Ascending aorta (tissue), 2 donors: ENCODE measurements around the gene ATP6V0C. TPM values are rescaled to one million over a fixed set of nuclear protein-coding genes. Genes with fewer than 3 reads are reported as not detected.

Source experiments
- DNase-seq, 2 donors: peaks; one replicate each; pipeline ENCODE4 v3.0.0-alpha.2; 2019; ENCODE audit warnings: low spot score in 2 of 2
- H3K27ac ChIP-seq, 2 donors: fragments of 200-600 bp; sonication (generic); one replicate each; pipeline ENCODE4 v1.5.1; 2016 to 2017; ENCODE audit warnings: mild to moderate bottlenecking in 1 of 2
- H3K27me3 ChIP-seq: fragments of 200-600 bp; sonication (generic); one replicate; pipeline ENCODE4 v1.5.1; 2017
- H3K36me3 ChIP-seq, 2 donors: fragments of 200-600 bp; sonication (generic); one replicate each; pipeline ENCODE4 v1.5.1; 2016
- H3K4me1 ChIP-seq, 2 donors: fragments of 200-600 bp; sonication (generic); one replicate each; pipeline ENCODE4 v1.5.1; 2016 to 2017; ENCODE audit warnings: mild to moderate bottlenecking in 1 of 2
- H3K4me3 ChIP-seq, 2 donors: fragments of 200-600 bp; sonication (generic); one replicate each; pipeline ENCODE4 v1.5.1; 2016 to 2017; ENCODE audit warnings: mild to moderate bottlenecking in 1 of 2
- H3K9me3 ChIP-seq, 2 donors: fragments of 200-600 bp; sonication (generic); one replicate each; pipeline ENCODE4 v1.5.1; 2016
- intact Hi-C: fragments of 100-400 bp; cut with DNase I; formaldehyde crosslinking; loops from one replicate; pipeline ENCODE4 v1.15.1; 2023
- total RNA-seq: library from RNA; depleted of rRNA; stranded (reverse); fragments of >200 nt; gene quantifications from one replicate; pipeline ENCODE4 v1.1.0, GENCODE V29; 2016
- TF ChIP-seq, protein P1 (sequence below), 3 experiments: fragments of 200-600 bp in 2 of 3; fragments of 450-650 bp in 1 of 3; sonication (generic) in 2 of 3; IDR thresholded peaks; one replicate each; pipeline ENCODE4 v1.5.1; 2016 to 2019; ENCODE audit warnings: antibody characterized with exemption in 3 of 3, mild to moderate bottlenecking in 1 of 3, moderate library complexity in 1 of 3

Gene ATP6V0C
- total RNA-seq, 1 donor from 2014 or later = 91.9 TPM

DNA sequence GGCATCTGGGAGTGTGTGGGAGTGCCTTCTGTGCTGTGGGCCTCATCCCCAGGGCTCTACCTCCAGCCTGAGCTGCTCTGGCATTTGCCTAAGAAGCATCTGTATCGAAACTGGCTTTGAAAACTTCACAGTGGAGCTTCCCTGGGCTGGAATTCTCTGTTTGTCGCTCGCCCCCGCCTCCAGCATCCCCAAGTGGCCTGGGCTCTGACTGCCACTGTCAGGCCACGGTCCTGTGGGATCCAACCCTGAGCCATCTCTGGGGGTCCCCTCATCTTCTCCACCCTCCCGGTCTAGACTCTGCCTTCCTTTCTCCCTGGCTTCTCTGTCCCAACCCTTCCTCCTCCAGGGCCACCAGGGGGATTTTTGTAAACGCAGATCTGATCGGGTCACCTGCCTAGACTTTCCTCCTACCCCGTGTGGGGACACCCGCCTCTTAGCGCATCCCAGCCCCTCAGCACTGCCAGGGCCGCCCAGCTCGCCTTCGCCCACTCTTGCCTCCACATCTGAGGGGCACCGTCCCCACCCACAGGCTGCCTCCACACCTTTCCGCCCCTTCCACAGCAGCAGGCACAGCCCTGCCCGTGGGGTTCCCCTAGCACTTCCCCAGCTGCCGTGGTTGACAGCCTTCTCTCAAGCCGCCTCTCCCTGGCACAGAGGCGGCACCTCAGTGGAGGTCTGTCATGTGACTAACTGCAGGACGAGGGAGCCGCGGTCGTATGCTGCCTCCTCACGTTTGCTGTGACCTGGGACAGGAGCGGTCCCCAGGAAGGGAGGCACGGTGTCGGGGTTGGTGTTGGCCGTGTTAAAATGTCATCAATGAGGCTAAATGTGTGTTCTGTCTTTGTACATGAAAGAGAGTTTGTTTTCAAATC, 26.9 kb upstream of the ATP6V0C start:
- Histone ChIP-seq H3K4me1 (peaks cover 8 to 17% of the 10 kb centered on the region in 2 donors), H3K4me3 (no peak overlapping the region), H3K27me3 (no peaks in the 10 kb centered on the region), H3K27ac (no peak overlapping the region), H3K36me3 (no peaks in the 10 kb centered on the region), H3K9me3 (no peaks in the 10 kb centered on the region)
- TF ChIP-seq, protein P1, sequence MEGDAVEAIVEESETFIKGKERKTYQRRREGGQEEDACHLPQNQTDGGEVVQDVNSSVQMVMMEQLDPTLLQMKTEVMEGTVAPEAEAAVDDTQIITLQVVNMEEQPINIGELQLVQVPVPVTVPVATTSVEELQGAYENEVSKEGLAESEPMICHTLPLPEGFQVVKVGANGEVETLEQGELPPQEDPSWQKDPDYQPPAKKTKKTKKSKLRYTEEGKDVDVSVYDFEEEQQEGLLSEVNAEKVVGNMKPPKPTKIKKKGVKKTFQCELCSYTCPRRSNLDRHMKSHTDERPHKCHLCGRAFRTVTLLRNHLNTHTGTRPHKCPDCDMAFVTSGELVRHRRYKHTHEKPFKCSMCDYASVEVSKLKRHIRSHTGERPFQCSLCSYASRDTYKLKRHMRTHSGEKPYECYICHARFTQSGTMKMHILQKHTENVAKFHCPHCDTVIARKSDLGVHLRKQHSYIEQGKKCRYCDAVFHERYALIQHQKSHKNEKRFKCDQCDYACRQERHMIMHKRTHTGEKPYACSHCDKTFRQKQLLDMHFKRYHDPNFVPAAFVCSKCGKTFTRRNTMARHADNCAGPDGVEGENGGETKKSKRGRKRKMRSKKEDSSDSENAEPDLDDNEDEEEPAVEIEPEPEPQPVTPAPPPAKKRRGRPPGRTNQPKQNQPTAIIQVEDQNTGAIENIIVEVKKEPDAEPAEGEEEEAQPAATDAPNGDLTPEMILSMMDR (IDR thresholded peaks at IDR 0.05) = no peak
- intact Hi-C loops = no loop called here
- no peak for DNase-seq

DNA sequence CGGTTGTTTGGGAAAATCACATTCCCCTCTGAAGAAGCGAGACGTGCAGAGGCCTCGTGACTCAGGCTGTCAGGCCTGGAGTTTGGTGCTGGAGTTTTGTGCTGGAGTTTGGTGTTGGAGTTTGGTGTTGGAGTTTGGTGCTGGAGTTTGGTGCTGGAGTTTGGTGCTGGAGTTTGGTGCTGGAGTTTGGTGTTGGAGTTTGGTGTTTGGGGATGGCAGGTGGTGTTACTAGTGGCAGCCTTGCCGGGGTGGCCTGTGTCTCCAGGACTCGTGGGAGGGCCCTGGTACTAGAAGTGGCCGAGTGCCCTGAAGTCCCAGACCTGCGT, 26.3 kb upstream of the ATP6V0C start:
- DNase-seq = no peak
- H3K36me3 ChIP-seq = no peaks in the 10 kb centered on the region
- peaks cover 7 to 15% of the 10 kb centered on the region in 2 donors for H3K4me1 ChIP-seq
- H3K9me3 ChIP-seq = no peaks in the 10 kb centered on the region
- H3K27ac ChIP-seq = no peak overlapping the region
- intact Hi-C loops = no loop called here
- H3K27me3 ChIP-seq = no peaks in the 10 kb centered on the region
- TF ChIP-seq, protein P1 (IDR thresholded peaks at IDR 0.05) = no peak
- H3K4me3 ChIP-seq = no peak overlapping the region

DNA sequence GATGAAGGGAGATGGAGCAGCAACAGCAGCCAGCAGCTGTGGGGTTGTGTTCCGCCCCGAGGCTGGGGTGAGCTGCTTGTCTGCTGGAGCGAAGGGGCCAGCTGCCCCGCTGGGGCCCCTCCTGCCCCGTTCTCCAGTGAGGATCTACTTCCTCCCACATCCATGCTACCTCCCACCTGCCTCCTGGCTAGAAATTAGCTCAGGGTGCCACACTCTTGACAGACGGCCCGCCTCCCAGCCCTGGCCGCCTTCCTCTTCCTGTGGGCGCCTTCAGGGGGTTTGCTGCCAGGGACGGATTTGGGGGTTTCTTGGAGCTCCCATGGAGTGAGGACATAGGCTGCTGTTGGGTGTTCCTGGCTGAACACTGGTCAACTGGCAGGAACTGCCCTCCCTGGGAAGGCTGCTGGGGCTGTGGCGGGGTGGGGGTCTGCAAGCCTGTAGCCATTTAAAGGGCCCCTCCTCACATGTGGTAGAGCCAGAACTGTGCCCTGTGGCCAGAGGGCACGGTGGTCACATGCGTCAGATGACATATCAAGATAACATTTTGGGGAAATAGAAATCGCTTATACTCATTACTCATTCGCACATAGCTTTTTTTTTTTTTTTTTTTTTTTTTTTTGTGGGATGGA, 25.7 kb upstream of the ATP6V0C start:
- Histone ChIP-seq H3K4me3 (no peak overlapping the region), H3K27ac (no peak overlapping the region), H3K4me1 (peaks cover 6 to 9% of the 10 kb centered on the region in 2 donors), H3K9me3 (no peaks in the 10 kb centered on the region), H3K36me3 (no peaks in the 10 kb centered on the region), H3K27me3 (no peaks in the 10 kb centered on the region)
- no peak for DNase-seq
- TF ChIP-seq, protein P1 (IDR thresholded peaks at IDR 0.05) = no peak
- intact Hi-C loops = no loop called here

DNA sequence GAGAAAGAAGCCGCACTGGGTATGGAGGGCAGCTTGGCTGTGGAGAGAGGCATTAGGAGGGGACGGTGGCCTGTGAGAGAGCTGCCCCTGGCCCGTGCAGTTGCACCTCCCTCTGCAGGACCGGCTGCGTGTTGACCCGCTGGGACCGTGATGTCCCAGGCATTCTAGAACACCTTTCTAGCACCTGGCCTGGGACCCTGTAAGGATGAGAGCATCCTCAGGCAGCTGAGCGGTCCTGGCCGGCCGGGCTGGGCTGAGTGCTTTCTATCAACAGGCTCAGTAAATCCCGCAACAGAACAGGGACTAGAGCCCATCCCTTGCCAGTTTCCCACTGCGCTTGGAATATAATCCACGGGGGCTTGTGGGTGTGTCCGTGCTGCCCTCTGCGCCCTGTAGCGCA, 24.2 kb upstream of the ATP6V0C start:
- no peak for DNase-seq
- no peaks in the 10 kb centered on the region for H3K36me3 ChIP-seq
- H3K4me3 ChIP-seq = no peak overlapping the region
- TF ChIP-seq, protein P1 (IDR thresholded peaks at IDR 0.05) = no peak
- H3K4me1 ChIP-seq = no peaks in the 10 kb centered on the region
- intact Hi-C loops = no loop called here
- no peaks in the 10 kb centered on the region for H3K27me3 ChIP-seq
- H3K27ac ChIP-seq = no peak overlapping the region
- no peaks in the 10 kb centered on the region for H3K9me3 ChIP-seq

DNA sequence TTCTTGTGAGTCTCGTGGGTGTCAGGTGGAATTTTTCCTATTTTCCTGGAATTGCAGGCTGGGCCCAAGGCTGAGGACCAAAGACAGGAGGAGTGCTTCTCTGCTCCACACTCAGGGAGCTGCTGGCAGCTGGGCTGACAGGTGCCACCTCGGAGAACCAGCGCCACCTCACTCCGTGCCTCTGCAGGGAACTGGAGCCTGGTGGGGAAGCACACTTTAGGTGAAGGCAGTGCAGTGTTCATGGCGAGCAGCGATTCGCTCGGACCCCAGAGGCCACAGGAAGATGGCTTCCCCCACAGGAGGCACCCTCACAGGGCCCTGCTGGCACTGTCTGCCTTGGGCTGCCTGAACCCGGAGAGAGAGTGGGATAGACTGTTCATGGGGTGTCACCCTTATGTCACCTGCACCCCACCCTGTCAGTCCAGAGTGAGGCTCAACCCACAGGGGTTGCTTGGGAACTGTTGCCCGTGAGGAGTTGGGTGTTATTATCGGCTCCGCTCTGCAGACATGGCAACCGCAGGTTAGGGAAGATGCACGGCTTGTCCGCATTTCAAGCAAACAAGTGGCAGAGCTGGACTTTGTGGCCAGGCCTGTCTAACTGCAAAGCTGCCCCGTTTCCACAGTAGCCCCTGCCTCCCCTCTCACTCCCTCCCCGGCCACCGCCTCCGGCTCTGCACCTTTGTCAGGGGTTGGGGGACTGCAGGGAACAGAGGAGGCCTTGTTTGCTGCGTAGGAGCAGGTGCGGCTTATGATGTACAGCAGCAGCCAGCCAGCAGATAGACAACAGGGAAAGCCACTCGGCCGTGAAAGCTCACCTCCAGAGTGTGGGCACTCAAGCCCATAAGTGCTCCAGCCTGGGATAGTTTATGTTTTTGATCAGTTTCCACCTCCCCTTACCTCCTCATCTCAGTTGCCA, 23.3 kb upstream of the ATP6V0C start:
- TF ChIP-seq, protein P1 (IDR thresholded peaks at IDR 0.05) = no peak
- Histone ChIP-seq H3K27ac (no peak overlapping the region), H3K4me3 (no peak overlapping the region), H3K36me3 (no peaks in the 10 kb centered on the region), H3K9me3 (no peaks in the 10 kb centered on the region), H3K4me1 (no peaks in the 10 kb centered on the region), H3K27me3 (no peaks in the 10 kb centered on the region)
- intact Hi-C loops = no loop called here
- no peak for DNase-seq
